Astrocyte of the spinal cord (primary cell): ENCODE measurements around the gene SP8.
"Not testable (repeated sequence)": the region's sequence is repeated elsewhere in the genome, so short reads cannot be mapped to it uniquely, and the experiment has no call there.

Experiments used
- DNase-seq: peaks from one replicate; pipeline ENCODE4 v3.0.0; 2011; ENCODE audit warnings: low read depth, low spot score
- H3K4me3 ChIP-seq: 2 replicates; pipeline ENCODE4 v1.5.1; 2011; ENCODE audit warnings: low read depth, mild to moderate bottlenecking, low read length, moderate library complexity
- in situ Hi-C: cut with HindIII; loops from 2 replicates; pipeline ENCODE4 v1.10.0; 2017; ENCODE audit warnings: low sequenced_read_pairs
- TF ChIP-seq, protein P1 (sequence below): IDR thresholded peaks from 2 replicates; pipeline ENCODE4 v1.5.1; 2012; ENCODE audit warnings: low read depth, mild to moderate bottlenecking, low read length, inconsistent platforms

Gene SP8

GRCh38 chr7:20786779-20787659 lies at the start of gene SP8:
TSS of gene SP8 (minus strand) at chr7:20786886. CDS start at chr7:20786798, 88 bp downstream.
- no peak for DNase-seq
- H3K4me3 ChIP-seq, result peak within 1 kb of the TSS; percentile 35
- in situ Hi-C loops, result no loop called here
- TF ChIP-seq, protein P1, sequence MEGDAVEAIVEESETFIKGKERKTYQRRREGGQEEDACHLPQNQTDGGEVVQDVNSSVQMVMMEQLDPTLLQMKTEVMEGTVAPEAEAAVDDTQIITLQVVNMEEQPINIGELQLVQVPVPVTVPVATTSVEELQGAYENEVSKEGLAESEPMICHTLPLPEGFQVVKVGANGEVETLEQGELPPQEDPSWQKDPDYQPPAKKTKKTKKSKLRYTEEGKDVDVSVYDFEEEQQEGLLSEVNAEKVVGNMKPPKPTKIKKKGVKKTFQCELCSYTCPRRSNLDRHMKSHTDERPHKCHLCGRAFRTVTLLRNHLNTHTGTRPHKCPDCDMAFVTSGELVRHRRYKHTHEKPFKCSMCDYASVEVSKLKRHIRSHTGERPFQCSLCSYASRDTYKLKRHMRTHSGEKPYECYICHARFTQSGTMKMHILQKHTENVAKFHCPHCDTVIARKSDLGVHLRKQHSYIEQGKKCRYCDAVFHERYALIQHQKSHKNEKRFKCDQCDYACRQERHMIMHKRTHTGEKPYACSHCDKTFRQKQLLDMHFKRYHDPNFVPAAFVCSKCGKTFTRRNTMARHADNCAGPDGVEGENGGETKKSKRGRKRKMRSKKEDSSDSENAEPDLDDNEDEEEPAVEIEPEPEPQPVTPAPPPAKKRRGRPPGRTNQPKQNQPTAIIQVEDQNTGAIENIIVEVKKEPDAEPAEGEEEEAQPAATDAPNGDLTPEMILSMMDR, result no peak

DNA sequence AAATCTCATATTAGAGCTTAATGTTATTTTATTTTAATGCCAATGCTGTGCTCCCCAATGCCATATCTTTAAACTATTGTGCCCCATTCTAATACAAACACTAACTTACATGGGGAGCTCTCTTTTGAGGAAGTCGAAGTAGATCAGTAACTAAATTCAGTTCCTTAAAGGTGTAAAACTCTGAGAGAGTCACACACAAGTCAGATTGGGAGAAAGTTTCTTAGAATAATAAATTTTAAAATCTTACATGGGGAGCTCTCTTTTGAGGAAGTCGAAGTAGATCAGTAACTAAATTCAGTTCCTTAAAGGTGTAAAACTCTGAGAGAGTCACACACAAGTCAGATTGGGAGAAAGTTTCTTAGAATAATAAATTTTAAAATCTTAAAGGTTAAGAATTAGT lies 49.7 kb upstream of the SP8 start:
- in situ Hi-C loops, DNase-seq, H3K4me3 ChIP-seq: not testable (repeated sequence)

DNA sequence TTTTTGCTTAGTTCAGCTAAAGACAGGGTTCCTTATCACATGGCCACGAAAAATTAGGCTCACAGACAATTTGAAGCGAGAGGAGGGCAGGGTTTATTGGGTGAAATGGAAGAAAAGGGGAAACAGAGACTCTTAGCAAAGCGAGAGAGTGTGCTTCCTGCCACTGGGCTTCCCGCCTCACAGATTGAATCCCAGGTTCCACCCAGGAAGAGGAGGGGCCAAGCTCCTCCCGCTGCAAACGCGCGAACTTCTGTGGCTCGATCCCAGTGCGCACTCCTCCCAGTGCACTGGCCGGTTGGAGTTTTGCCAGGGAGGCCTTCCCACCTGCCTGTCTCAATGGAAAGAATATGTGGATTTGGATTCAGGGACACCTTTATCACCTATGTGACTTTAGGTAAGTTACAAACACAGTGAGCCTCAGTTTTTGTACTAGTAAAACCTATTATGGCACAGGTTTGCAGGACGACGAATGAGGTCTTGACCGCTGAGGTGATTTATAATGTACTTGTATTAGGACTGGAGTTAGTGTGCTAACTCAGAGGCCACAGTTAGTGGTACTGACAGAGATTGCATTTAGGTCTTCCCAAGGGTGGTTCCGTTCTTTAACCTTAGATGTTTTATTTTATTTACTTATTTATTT lies 48.5 kb upstream of the SP8 start:
- TF ChIP-seq, protein P1, result no peak
- in situ Hi-C loops, result no loop called here

GRCh38 chr7:20834656-20835055 lies 48.0 kb upstream of the SP8 start:
- no peak overlapping the region for H3K4me3 ChIP-seq
- TF ChIP-seq, protein P1, result no peak
- in situ Hi-C loops, result no loop called here
- DNase-seq, result no peak

More for the DNA sequence above, 48.5 kb upstream of the SP8 start:
- H3K4me3 ChIP-seq, result no peak overlapping the region
- no peak for DNase-seq

GRCh38 chr7:20831956-20832355 lies 45.3 kb upstream of the SP8 start:
- H3K4me3 ChIP-seq, result no peak overlapping the region
- DNase-seq, result no peak
- TF ChIP-seq, protein P1, result no peak
- in situ Hi-C loops, result no loop called here

DNA sequence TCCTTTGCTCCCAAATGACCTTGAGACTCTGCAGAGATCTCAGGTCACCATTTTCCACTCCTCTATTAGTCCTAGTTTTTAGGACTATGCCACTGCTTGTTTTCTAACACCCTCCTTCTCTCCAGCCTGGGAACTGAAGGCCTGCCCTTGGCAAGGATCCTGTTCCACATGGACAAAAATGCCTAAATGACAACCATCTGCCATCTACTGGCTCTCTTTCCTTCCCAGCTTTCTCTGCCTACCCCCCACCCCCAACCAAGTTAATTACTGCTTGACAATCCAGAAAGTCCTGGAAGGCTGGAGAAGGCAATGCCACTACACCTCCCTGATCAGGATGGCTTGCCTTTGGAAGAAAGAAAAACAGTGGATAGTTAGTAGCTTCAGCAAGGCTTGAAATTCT lies 44.8 kb upstream of the SP8 start:
- no peak overlapping the region for H3K4me3 ChIP-seq
- in situ Hi-C loops, result no loop called here
- TF ChIP-seq, protein P1, result no peak
- DNase-seq, result no peak

- H3K4me3 ChIP-seq, result no peak overlapping the region
- no peak for DNase-seq
- TF ChIP-seq, protein P1, result no peak
- in situ Hi-C loops, result no loop called here
These were observed 42.3 kb upstream of the SP8 start for GRCh38 chr7:20828947-20829346.
